GM18498 (cell line): ENCODE results near the gene ZMYND15.

Experiments
- ATAC-seq: cut with Tn5 transposase; IDR thresholded peaks from one replicate; pipeline ENCODE4 v1.9.1; 2021; ENCODE audit warnings: mild to moderate bottlenecking, moderate library complexity; ENCODE audit not compliant: unreplicated experiment

ZMYND15 gene

GRCh38 chr17:4785311-4786105 is 45.9 kb downstream of the ZMYND15 start:
- ATAC-seq = no peak

GRCh38 chr17:4786106-4786511 is 46.5 kb downstream of the ZMYND15 start, which contains the start of gene VMO1:
Gene VMO1 (minus strand): TSS chr17:4786364. CDS start chr17:4786352, 12 bp downstream.
- no peak for ATAC-seq

GRCh38 chr17:4786516-4786915 is 46.9 kb downstream of the ZMYND15 start:
- no peak for ATAC-seq

GRCh38 chr17:4788159-4788806 is 48.6 kb downstream of the ZMYND15 start:
- no peak for ATAC-seq

GRCh38 chr17:4788807-4789700 is 49.4 kb downstream of the ZMYND15 start, which contains the start of gene GLTPD2:
Gene GLTPD2 (plus strand): TSS chr17:4788964. CDS start chr17:4789012, 48 bp downstream.
- no peak for ATAC-seq

GRCh38 chr17:4789701-4789950 is 50.0 kb downstream of the ZMYND15 start:
- no peak for ATAC-seq

- ATAC-seq = peak; percentile 90
Measured at GRCh38 chr17:4789951-4790704, 50.5 kb downstream of the ZMYND15 start.

GRCh38 chr17:4790705-4791088 is 51.1 kb downstream of the ZMYND15 start:
- no peak for ATAC-seq

GRCh38 chr17:4795168-4795567 is 55.5 kb downstream of the ZMYND15 start:
- no peak for ATAC-seq
